Lung (tissue), 12 donors: ENCODE results near the gene KISS1R. TPM values are rescaled to one million over a fixed set of nuclear protein-coding genes. Genes with fewer than 3 reads are reported as not detected.
A peak's percentile ranks its signal among the peaks of the same experiment; 100 is the strongest.

ENCODE experiments used
- ATAC-seq: fragments of 200-7000 bp; cut with Tn5 transposase; one replicate; pipeline ENCODE4 v1.9.1; 2020; ENCODE audit warnings: moderate number of reproducible peaks; ENCODE audit not compliant: insufficient read depth, low FRiP score
- DNase-seq, 3 donors: peaks; one replicate each; pipeline ENCODE4 v3.0.0-alpha.2; 2013 to 2017
- H3K27ac ChIP-seq, 2 donors: one replicate each; pipeline ENCODE4 v1.5.1; 2013; ENCODE audit warnings: mild to moderate bottlenecking in 2 of 2, moderate library complexity in 2 of 2, control low read depth in 1 of 2, inconsistent platforms in 1 of 2, low read depth in 1 of 2, low read length in 1 of 2
- H3K27me3 ChIP-seq, 3 donors: one replicate each; pipeline ENCODE4 v1.5.1; 2013; ENCODE audit warnings: low read length in 2 of 3; ENCODE audit not compliant: control insufficient read depth in 3 of 3, insufficient read depth in 3 of 3
- H3K36me3 ChIP-seq, 4 donors: one replicate each; pipeline ENCODE4 v1.5.1; 2013; ENCODE audit warnings: low read length in 4 of 4, mild to moderate bottlenecking in 1 of 4, moderate library complexity in 1 of 4; ENCODE audit not compliant: control insufficient read depth in 4 of 4, insufficient read depth in 4 of 4
- H3K4me1 ChIP-seq, 5 donors: one replicate each; pipeline ENCODE4 v1.5.1; 2013; ENCODE audit warnings: low read length in 5 of 5, mild to moderate bottlenecking in 2 of 5, moderate library complexity in 1 of 5; ENCODE audit not compliant: control insufficient read depth in 5 of 5, insufficient read depth in 5 of 5
- H3K4me3 ChIP-seq: one replicate; pipeline ENCODE4 v1.5.1; 2013; ENCODE audit warnings: mild to moderate bottlenecking, control low read depth, moderate library complexity
- H3K9ac ChIP-seq, 2 donors: one replicate each; pipeline ENCODE4 v1.5.1; 2013; ENCODE audit warnings: low read length in 2 of 2, control low read depth in 1 of 2; ENCODE audit not compliant: insufficient read depth in 1 of 2
- H3K9me3 ChIP-seq, 4 donors: one replicate each; pipeline ENCODE4 v1.5.1; 2013; ENCODE audit warnings: low read length in 3 of 4, mild to moderate bottlenecking in 1 of 4, moderate library complexity in 1 of 4; ENCODE audit not compliant: control insufficient read depth in 4 of 4, insufficient read depth in 3 of 4
- CTCF ChIP-seq: IDR thresholded peaks from 2 replicates; pipeline ENCODE4 v1.5.1; 2012; ENCODE audit warnings: mild to moderate bottlenecking; ENCODE audit errors: control extremely low read depth, extremely low read depth
- WGBS, 2 donors: extraction: QIAGEN DNeasy Blood & Tissue Kit; methylation state at CpG; one replicate each; pipeline ENCODE4 v1.1.7; 2013; 5-methylcytosine and 5-hydroxymethylcytosine counted together
- polyA plus RNA-seq, 2 donors: library from polyadenylated mRNA; stranded (reverse); fragments of 200-250 nt; gene quantifications; one replicate each; pipeline ENCODE4 v1.2.1, GENCODE V29; 2013
- total RNA-seq, 2 donors: library from RNA; depleted of rRNA in 1 of 2; stranded (reverse); fragments of >200 nt in 1 of 2; gene quantifications; one replicate each; pipeline ENCODE4 v1.2.1, GENCODE V29; 2014 to 2021
- donor health status: control.
- donor health status: control.
- donor health status: Bipolar disorder and iron deficiency.
- donor health status: healthy.
- donor health status: DM: yes; HTN: yes; CAD: no.

Gene KISS1R
- total and polyA plus RNA-seq, 4 donors, result 0.13 to 0.21 TPM; not detected in 2

GRCh38 chr19:952049-952679, 35.0 kb downstream of the KISS1R start:
- H3K4me3 ChIP-seq, result no peak overlapping the region
- 66 to 78% methylated on average over 14 of the region's 14 CpGs for WGBS, 2 donors
- H3K4me1 ChIP-seq, result peaks cover 0 to 39% (median 10%) of the 10 kb centered on the region in 5 donors
- H3K9me3 ChIP-seq, result no peaks in the 10 kb centered on the region
- no peaks in the 10 kb centered on the region for H3K27me3 ChIP-seq
- ATAC-seq, result no peak
- H3K27ac ChIP-seq, result no peak overlapping the region
- no peak for DNase-seq
- no peak for TF ChIP-seq CTCF
- H3K36me3 ChIP-seq, result peaks cover 0 to 5% (median 0%) of the 10 kb centered on the region in 4 donors
- no peak overlapping the region for H3K9ac ChIP-seq

- Histone ChIP-seq H3K4me1 (peaks cover 0 to 40% (median 10%) of the 10 kb centered on the region in 5 donors), H3K27me3 (no peaks in the 10 kb centered on the region), H3K36me3 (no peaks in the 10 kb centered on the region), H3K4me3 (no peak overlapping the region), H3K27ac (no peak overlapping the region), H3K9me3 (no peaks in the 10 kb centered on the region), H3K9ac (no peak overlapping the region)
- ATAC-seq, result no peak
- no peak for TF ChIP-seq CTCF
- WGBS, 2 donors, result 11 to 23% methylated on average over 21 of the region's 21 CpGs
- DNase-seq, result peak; percentile 60 to 80 (median 66)
Measured at GRCh38 chr19:952680-953444, 35.7 kb downstream of the KISS1R start.

GRCh38 chr19:953445-954271, 36.5 kb downstream of the KISS1R start:
- Histone ChIP-seq H3K4me1 (peaks cover 0 to 40% (median 10%) of the 10 kb centered on the region in 5 donors), H3K9ac (no peak overlapping the region), H3K4me3 (no peak overlapping the region), H3K27ac (no peak overlapping the region), H3K27me3 (no peaks in the 10 kb centered on the region), H3K9me3 (no peaks in the 10 kb centered on the region), H3K36me3 (no peaks in the 10 kb centered on the region)
- DNase-seq, result peak; percentile 59 to 70 (median 65)
- 42 to 44% methylated on average over 32 to 33 of the region's 33 CpGs for WGBS, 2 donors
- ATAC-seq, result no peak
- TF ChIP-seq CTCF, result no peak
